A549 (cell line): ENCODE measurements around the gene TRIM43. TPM values are rescaled to one million over a fixed set of nuclear protein-coding genes. Genes with fewer than 3 reads are reported as not detected.
"Not testable (repeated sequence)": the region's sequence is repeated elsewhere in the genome, so short reads cannot be mapped to it uniquely, and the experiment has no call there.

Experiments used
- ATAC-seq, 2 experiments: fragments of 200-7000 bp in 1 of 2; fragments of >200 bp in 1 of 2; cut with Nextera tagmentation in 1 of 2; cut with Tn5 transposase in 1 of 2; 3 replicates each; pipeline versions ENCODE4 v1.8.0 to v1.9.1; 2018 to 2020; ENCODE audit warnings: mild to moderate bottlenecking in 1 of 2, moderate library complexity in 1 of 2
- CTCF ChIA-PET: fragments of 300-600 bp; sonication (Branson Sonifier 250); formaldehyde crosslinking; extraction: SDS; loops from one replicate; lab custom pipeline; 2021; ENCODE audit warnings: antibody characterized with exemption, inconsistent platforms; lab: Yijun Ruan, JAX
- POLR2A ChIA-PET: fragments of 350-600 bp; formaldehyde crosslinking; extraction: SDS; loops from one replicate; lab custom pipeline; 2021; ENCODE audit warnings: antibody characterized with exemption, inconsistent platforms; lab: Yijun Ruan, JAX
- DNase-seq, 2 experiments: peaks; one replicate each; pipeline versions ENCODE4 v3.0.0 to v3.0.0-alpha.2; 2011 to 2016; ENCODE audit warnings: low read depth in 1 of 2, low spot score in 1 of 2
- FAIRE-seq: peaks from 2 replicates; lab custom pipeline; 2011; peaks lifted over from hg19 to GRCh38; lab: Jason Lieb, UNC
- H3K27ac ChIP-seq, 2 experiments: fragments of >200 bp; sonication (Bioruptor Twin); formaldehyde crosslinking; 3 replicates each; pipeline ENCODE4 v1.5.1; 2016 to 2017
- H3K4me1 ChIP-seq: fragments of >200 bp; sonication (Bioruptor Twin); formaldehyde crosslinking; 3 replicates; pipeline ENCODE4 v1.6.1; 2016
- H3K4me2 ChIP-seq: fragments of >200 bp; sonication (Bioruptor Twin); formaldehyde crosslinking; 3 replicates; pipeline ENCODE4 v1.6.1; 2016
- H3K4me3 ChIP-seq: fragments of >200 bp; sonication (Bioruptor Twin); formaldehyde crosslinking; 3 replicates; pipeline ENCODE4 v1.5.1; 2016
- H3K9me3 ChIP-seq: fragments of >200 bp; sonication (Bioruptor Twin); formaldehyde crosslinking; 3 replicates; pipeline ENCODE4 v1.6.1; 2016
- WGBS: methylation state at CpG from one replicate; pipeline ENCODE4 v1.1.6; 2017; ENCODE audit errors: missing lambda C conversion rate; 5-methylcytosine and 5-hydroxymethylcytosine counted together
- polyA plus RNA-seq, 4 experiments: library from polyadenylated mRNA; depleted of rRNA in 3 of 4; stranded (reverse); fragments of >200 nt; fragmentation: RNase III in 1 of 4; extraction: RNeasy Plus Mini Kit Qiagen cat#74134 plus additional on column Dnase treatment in 1 of 4; gene quantifications; 2 replicates in 3 of 4; 3 replicates in 1 of 4; pipeline ENCODE4 v1.2.3, GENCODE V29; 2011 to 2017
- small RNA-seq, 6 experiments: library from RNA; depleted of rRNA; stranded (forward); fragments of <200 nt; gene quantifications; one replicate each; pipeline ENCODE3, GENCODE V24; 2012

Gene TRIM43
- polyA plus RNA-seq, 2 of the 4 experiments (the other 2 are of a cell fraction), result not detected

DNA sequence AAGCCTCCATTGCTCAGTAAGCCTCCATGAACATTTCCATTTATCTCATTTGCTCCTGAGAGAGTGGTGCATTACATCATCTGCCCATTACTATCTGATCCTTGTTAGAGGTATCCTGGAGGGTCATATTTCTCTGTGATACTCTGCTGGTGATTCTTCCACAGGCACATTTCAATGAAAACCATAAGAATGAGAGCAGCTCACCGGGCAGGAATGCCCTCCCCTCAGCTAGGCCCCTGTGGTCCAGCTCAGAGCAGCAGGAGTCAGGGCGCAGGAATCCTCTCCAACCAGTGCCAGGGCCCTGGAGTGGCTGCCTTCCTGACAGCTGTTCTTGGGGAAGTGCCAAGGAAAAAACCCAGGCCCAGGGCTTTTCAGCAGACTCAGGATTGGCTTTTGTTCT lies 50.0 kb downstream of the TRIM43 start:
- H3K9me3 ChIP-seq, DNase-seq, FAIRE-seq, POLR2A ChIA-PET, H3K27ac ChIP-seq, H3K4me1 ChIP-seq, H3K4me2 ChIP-seq, CTCF ChIA-PET, H3K4me3 ChIP-seq: not testable (repeated sequence)
- ATAC-seq, result peak; percentile 33 to 65; a peak in 4 of 6 replicates
- no CpG with 5 or more reads among the region's 2 CpGs for WGBS

DNA sequence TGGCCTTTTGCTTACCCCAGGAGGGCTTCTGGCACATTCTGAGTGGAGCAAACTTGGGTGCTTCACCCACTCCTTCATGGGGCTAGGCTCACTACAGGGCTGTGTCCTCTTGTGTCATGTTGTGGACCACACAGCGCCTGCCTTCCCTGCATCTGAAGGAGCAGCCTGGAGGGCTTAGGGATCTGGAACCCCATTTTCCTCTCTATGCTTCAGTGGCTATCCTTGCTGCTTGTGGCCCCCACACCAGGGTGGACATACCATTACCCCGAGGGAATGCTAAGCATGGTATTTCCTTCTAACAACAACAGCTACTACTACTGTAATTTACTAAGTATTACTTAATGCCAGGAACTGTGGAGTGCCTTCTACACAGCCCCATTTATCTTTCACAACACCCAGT lies 50.6 kb downstream of the TRIM43 start:
- not testable (repeated sequence) for FAIRE-seq
- WGBS, result 58% methylated on average over 1 of the region's 2 CpGs
- ATAC-seq, result 0 out of 6 replicates have a peak, but pooled peaks of 1 of the 2 experiments have one; percentile 21

DNA sequence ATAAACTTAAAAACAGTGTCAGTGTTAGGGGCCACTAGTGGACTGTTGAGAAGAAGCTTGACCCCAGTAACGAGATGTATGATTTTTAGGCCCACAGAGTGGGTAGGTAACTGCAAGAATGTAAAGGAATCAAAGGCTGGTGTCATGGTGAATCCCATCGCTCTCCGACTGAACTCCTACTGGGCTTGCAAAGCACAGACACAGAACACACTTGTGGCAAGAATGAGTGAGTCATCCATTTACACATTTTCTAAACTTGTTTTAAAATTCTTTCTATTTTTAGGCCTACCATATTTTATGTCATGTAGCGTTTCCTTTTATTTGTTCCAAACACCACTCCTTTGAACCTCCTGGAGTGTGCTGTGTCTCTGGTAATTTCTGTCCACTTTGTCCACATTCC lies 51.1 kb downstream of the TRIM43 start:
- H3K9me3 ChIP-seq, ATAC-seq, DNase-seq, H3K4me2 ChIP-seq, H3K27ac ChIP-seq, FAIRE-seq, H3K4me1 ChIP-seq, CTCF ChIA-PET, POLR2A ChIA-PET, H3K4me3 ChIP-seq: not testable (repeated sequence)
- WGBS, result 13% methylated on average over 1 of the region's 4 CpGs

More for the DNA sequence above, 50.6 kb downstream of the TRIM43 start:
- H3K4me2 ChIP-seq, H3K4me1 ChIP-seq, H3K9me3 ChIP-seq, H3K4me3 ChIP-seq, H3K27ac ChIP-seq, POLR2A ChIA-PET, CTCF ChIA-PET, DNase-seq: not testable (repeated sequence)

DNA sequence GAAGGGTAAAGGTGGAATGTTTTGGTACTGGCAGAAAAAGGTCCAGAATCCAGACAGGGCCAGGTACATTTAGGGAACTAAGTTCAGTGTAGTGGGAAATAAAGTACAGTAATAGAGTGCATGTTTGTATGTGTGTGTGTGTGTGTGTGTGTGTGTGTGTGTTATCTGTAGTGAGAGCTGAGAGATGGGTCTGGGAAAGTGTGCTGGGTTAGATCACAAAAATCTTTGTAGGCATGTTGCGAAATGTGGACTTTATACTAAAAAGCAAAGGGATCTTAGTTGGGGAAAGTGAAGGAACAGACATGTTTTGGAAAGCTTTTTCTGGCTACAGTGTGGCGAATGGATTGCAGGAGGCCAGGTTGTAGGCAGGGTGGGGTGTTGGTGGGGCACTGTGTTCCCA lies 53.5 kb downstream of the TRIM43 start:
- H3K9me3 ChIP-seq, H3K4me3 ChIP-seq, ATAC-seq, CTCF ChIA-PET, H3K4me2 ChIP-seq, FAIRE-seq, H3K27ac ChIP-seq, H3K4me1 ChIP-seq, POLR2A ChIA-PET, DNase-seq: not testable (repeated sequence)
- 17% methylated on average over 1 of the region's 2 CpGs for WGBS

DNA sequence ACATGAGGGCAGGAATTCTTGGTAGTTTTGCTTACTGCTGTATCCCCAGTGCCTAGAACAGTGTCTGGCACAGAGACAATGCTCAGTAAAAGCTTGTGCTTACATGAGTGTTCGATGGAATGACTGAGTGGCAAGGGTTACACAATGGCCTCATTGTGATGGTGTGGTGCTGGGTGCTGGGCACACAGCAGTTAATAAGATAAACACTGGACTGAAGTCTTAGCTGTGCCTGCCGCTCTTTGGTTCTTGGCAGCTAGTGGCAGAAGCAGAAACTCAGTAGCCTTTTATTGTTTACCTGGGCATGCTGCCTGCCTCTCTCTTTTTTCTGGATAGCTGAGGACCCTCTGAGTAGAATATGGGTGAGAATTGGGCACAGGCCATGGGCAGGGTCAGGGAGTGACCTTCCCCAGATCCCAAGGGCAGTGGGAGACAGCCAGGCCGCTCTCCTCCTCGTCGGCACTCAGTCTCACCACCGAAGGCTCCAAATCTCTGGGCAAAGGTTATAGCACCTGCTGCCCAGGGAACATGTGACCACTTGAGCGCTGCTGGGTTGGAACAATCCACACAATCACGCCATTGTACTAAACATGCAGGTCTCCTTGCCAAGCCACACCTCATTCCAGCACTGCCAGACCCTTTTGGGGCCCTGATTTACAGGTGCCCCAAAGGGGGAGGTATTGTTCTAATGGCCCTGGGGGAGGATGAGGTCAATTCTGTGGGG lies 54.6 kb downstream of the TRIM43 start:
- WGBS, result no CpG with 5 or more reads among the region's 8 CpGs
- CTCF ChIA-PET, H3K9me3 ChIP-seq, POLR2A ChIA-PET, ATAC-seq, DNase-seq, H3K4me1 ChIP-seq, H3K4me2 ChIP-seq, H3K27ac ChIP-seq, H3K4me3 ChIP-seq, FAIRE-seq: not testable (repeated sequence)

DNA sequence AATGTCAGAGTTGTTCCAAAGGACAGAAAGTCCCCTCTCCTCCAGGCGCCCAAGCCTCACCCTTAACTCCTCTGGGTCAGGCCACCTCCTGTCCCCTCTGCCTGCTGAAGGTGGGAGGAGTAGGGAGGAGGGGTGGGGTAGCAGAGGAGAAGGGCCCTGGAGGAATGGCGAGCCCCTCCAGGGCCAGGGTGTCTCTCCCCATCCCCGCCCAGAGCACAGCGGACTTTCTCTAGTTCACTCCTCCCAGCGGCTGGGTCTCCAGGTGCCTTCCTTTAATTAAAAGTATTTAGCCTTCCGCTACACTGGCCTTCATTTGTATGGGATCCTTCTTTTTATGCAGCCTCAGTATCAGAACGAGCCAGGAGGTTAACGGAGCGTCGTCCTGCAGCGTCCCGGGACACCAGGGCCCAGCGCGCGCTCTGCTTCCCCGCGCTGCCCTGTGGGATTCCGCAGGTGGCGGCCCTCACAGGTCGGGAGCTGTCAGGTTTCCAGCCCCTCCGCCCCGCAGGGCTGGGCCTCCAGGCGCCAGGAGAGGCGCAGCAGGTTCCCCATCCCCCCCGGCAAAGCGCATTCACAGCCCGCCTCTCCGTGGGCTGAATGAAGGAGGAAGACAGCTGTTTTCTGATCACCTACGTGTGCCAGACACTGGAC lies 57.2 kb downstream of the TRIM43 start:
- H3K27ac ChIP-seq, H3K4me1 ChIP-seq, H3K4me2 ChIP-seq, ATAC-seq, POLR2A ChIA-PET, H3K9me3 ChIP-seq, DNase-seq, FAIRE-seq, CTCF ChIA-PET, H3K4me3 ChIP-seq: not testable (repeated sequence)
- 57% methylated on average over 7 of the region's 29 CpGs for WGBS

Small RNA genes lying within 50 kb of the gene (small RNA-seq; reads per million reads assigned to genes)
- gene AC009237.4 (0 reads per million in 6 experiments), gene AC009237.7 (0 reads per million in 6 experiments)

Other genes starting within 250 kb of the TRIM43 start
- 33.0 and 35.2 TPM in 2 replicates for gene FAHD2A, start 189.3 kb upstream of the TRIM43 start, polyA plus RNA-seq (2011; rRNA removed)
- gene FAHD2A, start 189.3 kb upstream of the TRIM43 start, polyA plus RNA-seq (2017; fragmentation: RNase III; extraction: RNeasy Plus Mini Kit Qiagen cat#74134 plus additional on column Dnase treatment), result 25.8 to 30.6 TPM (median 28.1 TPM) in 3 replicates
- gene TRIM43B, start 107.2 kb upstream of the TRIM43 start, polyA plus RNA-seq (2011; rRNA removed), result 0.05 and 0.12 TPM in 2 replicates
- not detected in 3 replicates for gene TRIM43B, start 107.2 kb upstream of the TRIM43 start, polyA plus RNA-seq (2017; fragmentation: RNase III; extraction: RNeasy Plus Mini Kit Qiagen cat#74134 plus additional on column Dnase treatment)